GM12865 (cell line): ENCODE measurements around the gene OR4X2.
"Not testable (repeated sequence)": the region's sequence is repeated elsewhere in the genome, so short reads cannot be mapped to it uniquely, and the experiment has no call there.

Experiments
- DNase-seq: peaks from one replicate; pipeline ENCODE4 v3.0.0; 2010; ENCODE audit warnings: low read depth
- H3K4me3 ChIP-seq: 2 replicates; pipeline ENCODE4 v1.5.1; 2011; ENCODE audit warnings: mild to moderate bottlenecking, low read depth, low read length, control low read depth
- CTCF ChIP-seq: IDR thresholded peaks from 2 replicates; pipeline ENCODE4 v1.5.1; 2011; ENCODE audit warnings: low read length, control low read depth, low read depth, inconsistent platforms; ENCODE audit not compliant: insufficient read depth; ENCODE audit errors: missing control alignments

OR4X2 gene

GRCh38 chr11:48244804-48245203, at the start of gene OR4X2:
Gene OR4X2 (plus strand): TSS chr11:48245104. CDS start chr11:48245104, 0 bp downstream.
- no peak for DNase-seq
- H3K4me3 ChIP-seq = no peak within 1 kb of the TSS
- no peak for TF ChIP-seq CTCF

- DNase-seq = no peak
- no peak for TF ChIP-seq CTCF
- H3K4me3 ChIP-seq = no peak overlapping the region
These were observed 37.0 kb upstream of the OR4X2 start for GRCh38 chr11:48207881-48208280.

GRCh38 chr11:48210052-48210451, 34.9 kb upstream of the OR4X2 start:
- peak; percentile 2 for DNase-seq
- TF ChIP-seq CTCF = no peak
- no peak overlapping the region for H3K4me3 ChIP-seq

GRCh38 chr11:48216510-48216909, 28.4 kb upstream of the OR4X2 start, which contains the start of gene OR4B1:
Gene OR4B1 (plus strand): TSS chr11:48216810. CDS start chr11:48216810, 0 bp downstream.
- DNase-seq = no peak
- H3K4me3 ChIP-seq = no peak within 1 kb of the TSS
- no peak for TF ChIP-seq CTCF

- H3K4me3 ChIP-seq = no peak overlapping the region
- DNase-seq = no peak
- no peak for TF ChIP-seq CTCF
These were observed 16.1 kb upstream of the OR4X2 start for GRCh38 chr11:48228761-48229160.

GRCh38 chr11:48230057-48230456, 14.8 kb upstream of the OR4X2 start:
- DNase-seq, H3K4me3 ChIP-seq: not testable (repeated sequence)

- no peak overlapping the region for H3K4me3 ChIP-seq
- no peak for TF ChIP-seq CTCF
- DNase-seq = no peak
These were observed 7.2 kb upstream of the OR4X2 start for GRCh38 chr11:48237727-48238126.
